K562 (cell line): ENCODE data around the gene PRKAG2. TPM values are rescaled to one million over a fixed set of nuclear protein-coding genes. Genes with fewer than 3 reads are reported as not detected.

Source experiments
- ATAC-seq: fragments of 200-7000 bp; cut with Tn5 transposase; 3 replicates; pipeline ENCODE4 v1.9.1; 2020; ENCODE audit warnings: moderate library complexity
- BruUV-seq: library from RNA; stranded (reverse); fragments of 400-500 nt; replicated peaks from 2 replicates; lab custom pipeline; 2021; lab: Mats Ljungman, UMichigan
- CTCF ChIA-PET: fragments of 300-600 bp; formaldehyde crosslinking; extraction: SDS; loops from one replicate; lab custom pipeline; 2021; ENCODE audit warnings: low intra/inter-chr PET ratio; lab: Yijun Ruan, JAX
- POLR2A ChIA-PET: fragments of 300-600, 350-650 bp; sonication (Branson Sonifier 250); formaldehyde crosslinking; extraction: SDS; loops from one replicate; lab custom pipeline; 2021; ENCODE audit warnings: antibody characterized with exemption, inconsistent platforms; lab: Yijun Ruan, JAX
- DNase-seq, 4 experiments: peaks; one replicate each; pipeline versions ENCODE4 v3.0.0 to v3.0.0-alpha.2; 2011 to 2018; ENCODE audit warnings: low spot score in 3 of 4, mixed read lengths in 3 of 4; ENCODE audit errors: extremely low read depth in 1 of 4
- FAIRE-seq: peaks from 2 replicates; lab custom pipeline; 2011; peaks lifted over from hg19 to GRCh38; lab: Jason Lieb, UNC
- H2AFZ ChIP-seq: 2 replicates; pipeline ENCODE4 v1.6.0; 2011; ENCODE audit warnings: low read depth, low read length, control low read depth, inconsistent platforms
- H3K27ac ChIP-seq: fragments of 200-600 bp; 3 replicates; pipeline ENCODE4 v1.8.0; 2011; ENCODE audit warnings: low read depth, mild to moderate bottlenecking, control low read depth, inconsistent platforms, low read length, moderate library complexity, mixed read lengths; ENCODE audit errors: extremely low read depth
- H3K27me3 ChIP-seq, 2 experiments: fragments of 300-600 bp in 1 of 2; 2 replicates in 1 of 2; 3 replicates in 1 of 2; pipeline versions ENCODE4 v1.6.0 to v1.8.0; 2011; ENCODE audit warnings: inconsistent platforms in 2 of 2, low read length in 2 of 2, mild to moderate bottlenecking in 1 of 2, mixed read lengths in 1 of 2, moderate library complexity in 1 of 2; ENCODE audit not compliant: control insufficient read depth in 2 of 2, insufficient read depth in 2 of 2
- H3K36me3 ChIP-seq: fragments of 300-600 bp; 3 replicates; pipeline ENCODE4 v1.8.0; 2011; ENCODE audit warnings: mild to moderate bottlenecking, low read length, inconsistent platforms; ENCODE audit not compliant: control insufficient read depth, insufficient read depth
- H3K4me1 ChIP-seq, 2 experiments: fragments of 200-600 bp in 1 of 2; replicated peaks in 1 of 2; 2 replicates in 1 of 2; 3 replicates in 1 of 2; pipeline versions ENCODE4 v1.5.1 to v1.8.0; 2011; ENCODE audit warnings: inconsistent platforms in 2 of 2, low read length in 2 of 2, mild to moderate bottlenecking in 1 of 2, mixed read lengths in 1 of 2, moderate library complexity in 1 of 2; ENCODE audit not compliant: control insufficient read depth in 2 of 2, insufficient read depth in 2 of 2
- H3K4me2 ChIP-seq: 2 replicates; pipeline ENCODE4 v1.6.1; 2011; ENCODE audit warnings: low read length, control low read depth, inconsistent platforms, mixed read lengths; ENCODE audit not compliant: insufficient read depth
- H3K4me3 ChIP-seq: fragments of 200-600 bp; sonication (generic), shearing (Covaris generic); 2 replicates; pipeline ENCODE4 v1.5.1; 2016; ENCODE audit warnings: control low read depth, inconsistent platforms
- H3K79me2 ChIP-seq: fragments of 200-600 bp; 3 replicates; pipeline ENCODE4 v1.8.0; 2011; ENCODE audit warnings: low read length, inconsistent platforms; ENCODE audit not compliant: control insufficient read depth, insufficient read depth
- H3K9ac ChIP-seq, 2 experiments: 2 replicates each; pipeline versions ENCODE4 v1.6.0 to v1.6.1; 2011; ENCODE audit warnings: low read depth in 2 of 2, low read length in 2 of 2, control low read depth in 1 of 2, inconsistent platforms in 1 of 2, mild to moderate bottlenecking in 1 of 2, mixed read lengths in 1 of 2; ENCODE audit not compliant: insufficient read depth in 1 of 2
- H3K9me1 ChIP-seq: one replicate; pipeline ENCODE4 v1.6.0; 2011; ENCODE audit warnings: inconsistent platforms, mild to moderate bottlenecking, low read length, moderate library complexity; ENCODE audit not compliant: control insufficient read depth, insufficient read depth
- H3K9me3 ChIP-seq: replicated peaks from 2 replicates; pipeline ENCODE4 v1.5.1; 2011; ENCODE audit warnings: low read depth, low read length, inconsistent platforms; ENCODE audit not compliant: control insufficient read depth, insufficient read depth
- H4K20me1 ChIP-seq: replicated peaks from 2 replicates; pipeline ENCODE4 v1.6.1; 2011; ENCODE audit warnings: low read length, inconsistent platforms, mixed read lengths; ENCODE audit not compliant: control insufficient read depth, insufficient read depth
- ADNP ChIP-seq: fragments of 200-800 bp; sonication (Bioruptor generic); IDR thresholded peaks from 2 replicates; pipeline ENCODE4 v1.6.1; 2016; ENCODE audit warnings: missing genetic modification characterization, missing compliant biosample characterization
- BCOR ChIP-seq: fragments of 450-650 bp; IDR thresholded peaks from 2 replicates; pipeline ENCODE4 v1.6.1; 2016
- KDM1A ChIP-seq, 2 experiments: fragments of 450-650 bp; IDR thresholded peaks; 2 replicates each; pipeline ENCODE4 v1.6.1; 2016; ENCODE audit warnings: mild to moderate bottlenecking in 2 of 2
- MAFF ChIP-seq: IDR thresholded peaks from 2 replicates; pipeline ENCODE4 v1.6.1; 2012; ENCODE audit warnings: low read length, improper control_type of control experiment
- PBX2 ChIP-seq, 2 experiments: IDR thresholded peaks in 1 of 2; conservative IDR thresholded peaks in 1 of 2; 2 replicates each; pipeline ENCODE4 v1.6.1; 2016; ENCODE audit warnings: low read depth in 2 of 2, mild to moderate bottlenecking in 1 of 2, missing compliant biosample characterization in 1 of 2, missing genetic modification characterization in 1 of 2, moderate library complexity in 1 of 2
- POLR2AphosphoS5 ChIP-seq: IDR thresholded peaks from 2 replicates; pipeline ENCODE4 v1.6.1; 2011; ENCODE audit warnings: mild to moderate bottlenecking, low read depth, low read length, moderate library complexity; ENCODE audit not compliant: control insufficient read depth, insufficient read depth
- RBBP5 ChIP-seq: fragments of 200-600 bp; sonication (generic); IDR thresholded peaks from 2 replicates; pipeline ENCODE4 v1.6.1; 2012; ENCODE audit warnings: borderline replicate concordance, mild to moderate bottlenecking, low read length, control low read depth, inconsistent platforms; ENCODE audit not compliant: insufficient read depth, poor library complexity, severe bottlenecking
- RBM25 ChIP-seq: fragments of 200-400 bp; formaldehyde crosslinking; IDR thresholded peaks from 2 replicates; pipeline ENCODE4 v1.6.1; 2018; ENCODE audit warnings: low read length, low read depth, moderate library complexity; ENCODE audit not compliant: severe bottlenecking
- SETDB1 ChIP-seq: IDR thresholded peaks from one replicate; pipeline ENCODE4 v1.6.1; 2012; ENCODE audit warnings: low read length, control low read depth, inconsistent platforms
- SIN3A ChIP-seq, 2 experiments: fragments of 150-350 bp in 1 of 2; IDR thresholded peaks; 2 replicates each; pipeline ENCODE4 v1.6.1; 2011 to 2016; ENCODE audit warnings: borderline replicate concordance in 2 of 2, low read depth in 2 of 2, low read length in 2 of 2, mild to moderate bottlenecking in 2 of 2, moderate library complexity in 2 of 2; ENCODE audit not compliant: control insufficient read depth in 1 of 2
- TBP ChIP-seq: optimal IDR thresholded peaks from 2 replicates; pipeline ENCODE3; 2011; ENCODE audit warnings: low read depth, low read length, improper control_type of control experiment
- TEAD4 ChIP-seq, 2 experiments: sonication (generic) in 1 of 2; formaldehyde crosslinking in 1 of 2; IDR thresholded peaks; 2 replicates each; pipeline versions ENCODE4 v1.6.1 to v1.8.0; 2012 to 2022; ENCODE audit warnings: borderline replicate concordance in 1 of 2, inconsistent platforms in 1 of 2, low read length in 1 of 2, mild to moderate bottlenecking in 1 of 2, missing genetic modification reagents in 1 of 2
- ZNF134 ChIP-seq: fragments of 250-450 bp; sonication (Bioruptor Pico); conservative IDR thresholded peaks from 2 replicates; pipeline ENCODE4 v1.4.0; 2020
- WGBS: fragments of 100-300 bp; shearing (Covaris generic); methylation state at CpG from one replicate; pipeline ENCODE4 v1.1.6; 2016; ENCODE audit warnings: low coverage, mixed read lengths; ENCODE audit not compliant: insufficient coverage; ENCODE audit errors: missing lambda C conversion rate; 5-methylcytosine and 5-hydroxymethylcytosine counted together
- in situ Hi-C: fragments of 300-500 bp; cut with MboI; formaldehyde crosslinking; loops from 4 replicates; pipeline ENCODE4 v1.15.0; 2018; ENCODE audit warnings: inconsistent platforms, mixed read lengths
- intact Hi-C: fragments of 100-400 bp; cut with micrococcal nuclease; formaldehyde crosslinking; loops from 2 replicates; pipeline ENCODE4 v1.14.2; 2022
- polyA plus RNA-seq, 8 experiments: library from polyadenylated mRNA; depleted of rRNA in 4 of 8; stranded (reverse) in 5 of 8; unstranded in 3 of 8; fragments of >200 nt; fragmentation: Nextera tagmentation in 2 of 8; fragmentation: Illumina TruSeq in 1 of 8; extraction: Ambion mirVana in 2 of 8; extraction: Trizol in 1 of 8; gene quantifications; 2 replicates each; pipeline versions ENCODE4 v1.2.1 to v1.2.3, GENCODE V29; 2011 to 2014; ENCODE audit warnings: inconsistent platforms in 1 of 8, missing spikeins in 1 of 8
- total RNA-seq, 7 experiments: library from RNA; depleted of rRNA in 6 of 7; stranded (reverse); fragments of >200 nt in 6 of 7; fragmentation: Illumina TruSeq in 2 of 7; extraction: Trizol in 2 of 7; gene quantifications; 2 replicates each; pipeline versions ENCODE4 v1.2.1 to v1.2.3, GENCODE V29; 2011 to 2021; ENCODE audit warnings: low replicate concordance in 1 of 7
- TF ChIP-seq, protein P1 (sequence below): fragments of 450-650 bp; IDR thresholded peaks from 2 replicates; pipeline ENCODE4 v1.6.1; 2016; ENCODE audit warnings: low read depth, mild to moderate bottlenecking, moderate library complexity

The PRKAG2 gene
- total and polyA plus RNA-seq, 9 of the 15 experiments (the other 6 are each of a cell fraction or from before 2014, with no cell fraction given), result 0.99 to 5.6 (median 3.3) TPM

- TF ChIP-seq, protein P1, sequence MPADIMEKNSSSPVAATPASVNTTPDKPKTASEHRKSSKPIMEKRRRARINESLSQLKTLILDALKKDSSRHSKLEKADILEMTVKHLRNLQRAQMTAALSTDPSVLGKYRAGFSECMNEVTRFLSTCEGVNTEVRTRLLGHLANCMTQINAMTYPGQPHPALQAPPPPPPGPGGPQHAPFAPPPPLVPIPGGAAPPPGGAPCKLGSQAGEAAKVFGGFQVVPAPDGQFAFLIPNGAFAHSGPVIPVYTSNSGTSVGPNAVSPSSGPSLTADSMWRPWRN, result no peak
- peak; percentile 63 for TF ChIP-seq TBP
- TF ChIP-seq POLR2AphosphoS5, result peak; percentile 52; the same call in 1 of the 2 replicates
- peak in 1 of 2 experiments; percentile 63; a peak in 1 of 4 replicates for TF ChIP-seq KDM1A (IDR thresholded peaks at IDR 0.05)
- TF ChIP-seq RBBP5, result no peak
- TF ChIP-seq ZNF134 (CRISPR knock-in tag), result no peak
- TF ChIP-seq ADNP (tag), result peak; percentile 65
- TF ChIP-seq SIN3A (IDR thresholded peaks at IDR 0.05; ENCODE audit: borderline replicate concordance in 2 of 2, control insufficient read depth in 1 of 2, low read depth in 2 of 2, low read length in 2 of 2), result no peak
- TF ChIP-seq SETDB1, result no peak
- peak; percentile 87 for TF ChIP-seq RBM25
- TF ChIP-seq TEAD4 (IDR thresholded peaks at IDR 0.05; ENCODE audit: low read length), result no peak
- TF ChIP-seq TEAD4 (CRISPR knock-in tag; IDR thresholded peaks at IDR 0.05; ENCODE audit: borderline replicate concordance), result no peak
- TF ChIP-seq PBX2 (CRISPR knock-in tag; IDR thresholded peaks at IDR 0.05; ENCODE audit: low read depth), result no peak
- no peak for TF ChIP-seq PBX2 (tag; conservative IDR thresholded peaks at IDR 0.05; ENCODE audit: low read depth)
- no peak for TF ChIP-seq MAFF
- peak; percentile 78 for TF ChIP-seq BCOR
- ChIA-PET POLR2A (no interaction called here), CTCF (no interaction called here)
- Histone ChIP-seq H3K9me3 (no peaks in the 10 kb centered on the region), H3K36me3 (no peaks in the 10 kb centered on the region), H3K27ac (no peak overlapping the region), H3K4me3 (no peak overlapping the region), H3K79me2 (no peaks in the 10 kb centered on the region), H4K20me1 (no peaks in the 10 kb centered on the region), H3K9me1 (no peaks in the 10 kb centered on the region), H2AFZ (no peak overlapping the region), H3K27me3 (peaks cover 53 to 80% of the 10 kb centered on the region in 2 experiments), H3K9ac (no peak overlapping the region), H3K4me2 (no peak overlapping the region), H3K4me1 (no peaks in the 10 kb centered on the region)
- whole genome bisulfite sequencing, result 0% methylated on average over 5 of the region's 5 CpGs
- no peak for FAIRE-seq
- ATAC-seq, result no peak
- in situ Hi-C loops, result no loop called here
- intact Hi-C loops, result no loop called here
- no peak for DNase-seq
- no TSS peak for BruUV-seq
Measured at GRCh38 chr7:151901828-151902227, 24.9 kb upstream of the PRKAG2 start.
